ENCODE measurements around the gene FBXO31.
A peak's percentile ranks its signal among the peaks of the same experiment; 100 is the strongest.

FBXO31 gene

GRCh38 chr16:87316923-87317749 lies 66.4 kb downstream of the FBXO31 start, which contains the start of gene C16orf95:
Gene C16orf95 (minus strand): TSS chr16:87317392. CDS start chr16:87317242, 150 bp downstream.
- Histone ChIP-seq H3K27ac (ENCODE audit: low read length) (peak within 1 kb of the TSS; percentile 79), H3K36me3 (ENCODE audit: control insufficient read depth, low read depth, low read length) (no peaks in the 10 kb centered on the region), H3K9ac (ENCODE audit: low read length) (peak within 1 kb of the TSS; percentile 97), H3K27me3 (ENCODE audit: control insufficient read depth, insufficient read depth, low read length) (no peaks in the 10 kb centered on the region), H3K4me1 (ENCODE audit: control insufficient read depth, low read depth, low read length) (peaks cover 4% of the 10 kb centered on the region), H3K9me3 (ENCODE audit: control insufficient read depth, low read depth, low read length) (no peaks in the 10 kb centered on the region), H3K4me3 (ENCODE audit: low read length) (peak within 1 kb of the TSS; percentile 94)

DNA sequence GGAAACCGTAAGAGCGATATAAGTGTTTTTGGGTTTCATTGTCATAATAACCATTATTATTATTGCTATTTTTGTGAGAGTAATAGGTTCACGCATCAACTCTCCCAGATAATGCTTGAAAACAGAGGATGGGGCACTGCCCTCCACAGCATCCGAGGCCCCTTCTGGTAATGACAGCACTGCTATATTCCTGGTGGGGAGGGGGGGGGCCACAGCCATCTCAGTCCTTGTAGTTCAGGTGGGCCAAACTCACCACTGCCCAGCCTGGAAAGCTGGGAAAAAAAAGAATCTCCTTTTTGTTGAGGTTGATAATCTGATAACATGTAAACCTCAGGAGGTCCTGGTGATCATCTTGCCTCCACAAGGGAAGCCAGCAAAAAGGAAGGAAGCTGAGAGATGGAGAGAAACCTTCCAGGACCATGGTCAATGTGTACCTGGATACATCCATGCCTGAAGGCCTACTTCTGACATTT lies 67.1 kb downstream of the FBXO31 start:
- Histone ChIP-seq H3K27ac (ENCODE audit: low read length) (peak overlapping the region; percentile 52), H3K9me3 (ENCODE audit: control insufficient read depth, low read depth, low read length) (no peaks in the 10 kb centered on the region), H3K4me1 (ENCODE audit: control insufficient read depth, low read depth, low read length) (peaks cover 4% of the 10 kb centered on the region), H3K4me3 (ENCODE audit: low read length) (peak overlapping the region; percentile 94), H3K27me3 (ENCODE audit: control insufficient read depth, insufficient read depth, low read length) (no peaks in the 10 kb centered on the region), H3K36me3 (ENCODE audit: control insufficient read depth, low read depth, low read length) (no peaks in the 10 kb centered on the region), H3K9ac (ENCODE audit: low read length) (peak overlapping the region; percentile 97)

DNA sequence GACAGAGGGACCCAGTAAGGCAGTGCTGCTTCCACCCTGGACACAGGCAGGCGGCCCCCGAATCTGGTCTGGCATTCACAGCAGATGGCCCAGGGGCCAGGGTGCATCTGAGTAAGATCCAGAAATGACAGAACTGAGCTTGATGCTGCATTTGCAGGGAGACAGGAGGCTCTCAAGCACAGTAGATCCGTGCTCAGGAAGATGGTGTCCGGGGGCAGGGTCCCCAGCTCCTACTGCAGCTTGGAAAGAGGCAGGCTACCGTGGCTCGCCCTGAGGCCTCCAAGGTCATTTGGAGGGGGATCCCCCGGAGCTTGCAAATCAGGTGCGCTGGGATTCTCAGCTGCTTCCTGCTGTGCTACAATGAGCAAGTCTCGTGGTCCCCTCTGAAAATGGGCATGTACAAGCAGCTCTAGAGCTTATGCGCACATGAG lies 68.6 kb downstream of the FBXO31 start:
- no peaks in the 10 kb centered on the region for H3K9me3 ChIP-seq (ENCODE audit: control insufficient read depth, low read depth, low read length)
- H3K4me3 ChIP-seq (ENCODE audit: low read length) = no peak overlapping the region
- no peak overlapping the region for H3K27ac ChIP-seq (ENCODE audit: low read length)
- no peaks in the 10 kb centered on the region for H3K27me3 ChIP-seq (ENCODE audit: control insufficient read depth, insufficient read depth, low read length)
- no peaks in the 10 kb centered on the region for H3K36me3 ChIP-seq (ENCODE audit: control insufficient read depth, low read depth, low read length)
- peaks cover 4% of the 10 kb centered on the region for H3K4me1 ChIP-seq (ENCODE audit: control insufficient read depth, low read depth, low read length)
- H3K9ac ChIP-seq (ENCODE audit: low read length) = no peak overlapping the region

DNA sequence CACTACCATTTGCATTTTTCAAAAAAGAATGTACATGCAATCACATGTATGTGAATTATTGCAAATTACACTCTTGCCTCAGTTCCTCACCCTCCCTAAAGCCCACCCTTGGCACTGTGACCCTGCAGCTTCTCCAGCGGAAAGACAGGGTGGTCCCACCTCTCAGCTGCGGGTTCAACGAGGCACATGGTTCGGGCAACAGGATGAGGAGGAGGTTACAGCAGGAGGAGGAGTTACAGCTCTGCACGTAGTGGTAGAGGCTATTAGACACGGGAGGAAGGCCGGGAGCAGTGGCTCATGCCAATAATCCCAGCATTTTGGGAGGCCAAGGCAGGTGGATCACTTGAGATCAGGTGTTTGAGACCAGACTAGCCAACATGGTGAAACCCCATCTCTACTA lies 71.6 kb downstream of the FBXO31 start:
- Histone ChIP-seq H3K27ac (ENCODE audit: low read length) (no peak overlapping the region), H3K4me3 (ENCODE audit: low read length) (no peak overlapping the region), H3K9ac (ENCODE audit: low read length) (no peak overlapping the region), H3K4me1 (ENCODE audit: control insufficient read depth, low read depth, low read length) (no peaks in the 10 kb centered on the region), H3K27me3 (ENCODE audit: control insufficient read depth, insufficient read depth, low read length) (no peaks in the 10 kb centered on the region), H3K9me3 (ENCODE audit: control insufficient read depth, low read depth, low read length) (no peaks in the 10 kb centered on the region), H3K36me3 (ENCODE audit: control insufficient read depth, low read depth, low read length) (no peaks in the 10 kb centered on the region)

- H3K9me3 ChIP-seq (ENCODE audit: control insufficient read depth, low read depth, low read length) = no peaks in the 10 kb centered on the region
- no peak overlapping the region for H3K9ac ChIP-seq (ENCODE audit: low read length)
- H3K4me3 ChIP-seq (ENCODE audit: low read length) = no peak overlapping the region
- H3K36me3 ChIP-seq (ENCODE audit: control insufficient read depth, low read depth, low read length) = no peaks in the 10 kb centered on the region
- no peaks in the 10 kb centered on the region for H3K27me3 ChIP-seq (ENCODE audit: control insufficient read depth, insufficient read depth, low read length)
- H3K4me1 ChIP-seq (ENCODE audit: control insufficient read depth, low read depth, low read length) = no peaks in the 10 kb centered on the region
- H3K27ac ChIP-seq (ENCODE audit: low read length) = no peak overlapping the region
Observed at GRCh38 chr16:87311387-87311786, 72.2 kb downstream of the FBXO31 start.

DNA sequence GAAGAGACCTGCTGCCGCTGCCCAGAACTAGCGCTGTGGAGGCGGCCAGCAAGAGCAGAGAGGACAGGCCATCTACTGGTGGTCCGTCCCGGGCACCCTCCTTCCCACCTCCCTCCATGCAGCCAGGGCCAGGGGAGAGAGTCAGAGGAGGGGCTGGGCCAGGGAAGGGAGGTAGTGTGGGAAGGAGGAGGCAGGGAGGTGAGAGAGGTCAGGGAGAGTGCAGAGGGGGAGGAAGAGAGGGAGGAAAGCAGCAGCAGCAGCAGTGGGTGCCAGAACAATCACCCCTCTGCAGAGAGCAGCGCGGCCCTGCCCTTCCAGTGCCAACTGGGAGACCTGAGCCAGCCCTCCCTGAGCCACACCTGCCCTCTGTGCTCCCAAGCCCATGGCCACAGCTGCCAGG lies 73.0 kb downstream of the FBXO31 start:
- Histone ChIP-seq H3K9ac (ENCODE audit: low read length) (no peak overlapping the region), H3K27ac (ENCODE audit: low read length) (no peak overlapping the region), H3K36me3 (ENCODE audit: control insufficient read depth, low read depth, low read length) (no peaks in the 10 kb centered on the region), H3K27me3 (ENCODE audit: control insufficient read depth, insufficient read depth, low read length) (no peaks in the 10 kb centered on the region), H3K4me1 (ENCODE audit: control insufficient read depth, low read depth, low read length) (peaks cover 7% of the 10 kb centered on the region), H3K9me3 (ENCODE audit: control insufficient read depth, low read depth, low read length) (no peaks in the 10 kb centered on the region), H3K4me3 (ENCODE audit: low read length) (no peak overlapping the region)

GRCh38 chr16:87309620-87310525 lies 73.7 kb downstream of the FBXO31 start:
- no peaks in the 10 kb centered on the region for H3K36me3 ChIP-seq (ENCODE audit: control insufficient read depth, low read depth, low read length)
- H3K27me3 ChIP-seq (ENCODE audit: control insufficient read depth, insufficient read depth, low read length) = no peaks in the 10 kb centered on the region
- peaks cover 8% of the 10 kb centered on the region for H3K4me1 ChIP-seq (ENCODE audit: control insufficient read depth, low read depth, low read length)
- H3K9me3 ChIP-seq (ENCODE audit: control insufficient read depth, low read depth, low read length) = no peaks in the 10 kb centered on the region
- no peak overlapping the region for H3K27ac ChIP-seq (ENCODE audit: low read length)
- H3K9ac ChIP-seq (ENCODE audit: low read length) = no peak overlapping the region
- H3K4me3 ChIP-seq (ENCODE audit: low read length) = no peak overlapping the region

DNA sequence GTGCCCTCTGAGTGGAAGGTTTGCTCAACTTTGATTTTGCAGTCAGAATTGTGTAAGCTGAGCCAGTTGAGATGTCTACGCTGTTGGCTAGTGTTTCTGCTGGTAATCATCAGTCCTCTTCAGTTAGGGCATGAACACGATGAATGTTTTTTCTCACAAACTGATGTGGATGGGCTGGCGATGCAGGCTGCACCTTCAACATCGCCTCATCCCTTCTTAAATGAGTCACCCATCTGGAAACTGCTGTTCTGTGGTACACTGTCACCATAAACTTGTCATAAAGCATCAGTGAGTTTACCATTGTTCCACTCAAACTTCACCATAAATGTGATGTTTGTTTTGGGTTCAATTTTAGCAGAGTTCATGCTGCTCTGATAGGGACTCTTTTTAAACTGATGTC lies 74.8 kb downstream of the FBXO31 start:
- Histone ChIP-seq H3K9ac (ENCODE audit: low read length) (no peak overlapping the region), H3K36me3 (ENCODE audit: control insufficient read depth, low read depth, low read length) (no peaks in the 10 kb centered on the region), H3K27me3 (ENCODE audit: control insufficient read depth, insufficient read depth, low read length) (no peaks in the 10 kb centered on the region), H3K4me3 (ENCODE audit: low read length) (no peak overlapping the region), H3K9me3 (ENCODE audit: control insufficient read depth, low read depth, low read length) (no peaks in the 10 kb centered on the region), H3K4me1 (ENCODE audit: control insufficient read depth, low read depth, low read length) (peaks cover 8% of the 10 kb centered on the region), H3K27ac (ENCODE audit: low read length) (no peak overlapping the region)

DNA sequence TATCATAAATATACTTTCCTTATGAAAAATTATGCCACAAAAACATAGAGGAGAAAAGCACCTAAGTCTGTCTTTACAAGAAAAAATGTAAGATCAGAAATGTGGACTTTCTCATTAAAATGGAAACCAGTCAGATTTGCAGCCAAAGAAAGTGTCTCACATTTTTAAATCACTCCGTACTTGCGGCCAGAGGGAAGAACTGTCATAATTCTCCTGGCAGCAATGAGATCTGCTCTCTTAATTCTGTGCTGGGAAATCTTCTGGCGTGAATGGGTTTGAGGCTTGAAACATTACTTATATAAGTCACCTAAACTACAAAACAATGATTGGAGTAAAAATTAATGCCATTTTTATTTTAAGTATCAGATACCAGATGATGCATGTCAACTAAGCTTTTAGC lies 77.1 kb downstream of the FBXO31 start:
- H3K9ac ChIP-seq (ENCODE audit: low read length) = no peak overlapping the region
- H3K36me3 ChIP-seq (ENCODE audit: control insufficient read depth, low read depth, low read length) = no peaks in the 10 kb centered on the region
- H3K27ac ChIP-seq (ENCODE audit: low read length) = no peak overlapping the region
- no peaks in the 10 kb centered on the region for H3K27me3 ChIP-seq (ENCODE audit: control insufficient read depth, insufficient read depth, low read length)
- no peak overlapping the region for H3K4me3 ChIP-seq (ENCODE audit: low read length)
- H3K4me1 ChIP-seq (ENCODE audit: control insufficient read depth, low read depth, low read length) = peaks cover 8% of the 10 kb centered on the region
- no peaks in the 10 kb centered on the region for H3K9me3 ChIP-seq (ENCODE audit: control insufficient read depth, low read depth, low read length)

- H3K4me3 ChIP-seq (ENCODE audit: low read length) = no peak overlapping the region
- H3K4me1 ChIP-seq (ENCODE audit: control insufficient read depth, low read depth, low read length) = peaks cover 8% of the 10 kb centered on the region
- H3K27ac ChIP-seq (ENCODE audit: low read length) = no peak overlapping the region
- no peaks in the 10 kb centered on the region for H3K9me3 ChIP-seq (ENCODE audit: control insufficient read depth, low read depth, low read length)
- no peaks in the 10 kb centered on the region for H3K36me3 ChIP-seq (ENCODE audit: control insufficient read depth, low read depth, low read length)
- H3K27me3 ChIP-seq (ENCODE audit: control insufficient read depth, insufficient read depth, low read length) = no peaks in the 10 kb centered on the region
- H3K9ac ChIP-seq (ENCODE audit: low read length) = no peak overlapping the region
Observed at GRCh38 chr16:87305505-87306391, 77.8 kb downstream of the FBXO31 start.

DNA sequence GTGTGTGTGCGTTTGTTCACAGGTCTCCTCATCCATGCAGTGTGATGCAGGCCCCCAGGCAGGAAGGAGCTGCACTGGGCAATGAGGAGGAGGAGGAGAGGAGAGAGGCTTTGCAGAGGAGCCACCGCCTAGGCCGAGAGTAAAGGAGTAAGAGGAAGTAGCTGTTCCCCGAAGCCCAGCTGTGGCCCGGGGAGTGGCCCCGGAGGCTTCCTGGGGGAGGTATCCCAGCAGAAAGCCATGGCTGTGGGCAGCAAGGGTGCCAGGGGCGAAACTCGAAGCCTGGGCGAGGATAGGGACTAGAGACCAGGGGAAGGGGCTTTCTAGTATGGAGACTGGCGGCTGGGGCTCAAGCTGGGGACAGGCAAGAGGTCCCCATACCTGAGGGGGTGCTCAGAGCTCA lies 78.6 kb downstream of the FBXO31 start:
- Histone ChIP-seq H3K27ac (ENCODE audit: low read length) (no peak overlapping the region), H3K27me3 (ENCODE audit: control insufficient read depth, insufficient read depth, low read length) (no peaks in the 10 kb centered on the region), H3K36me3 (ENCODE audit: control insufficient read depth, low read depth, low read length) (no peaks in the 10 kb centered on the region), H3K9me3 (ENCODE audit: control insufficient read depth, low read depth, low read length) (no peaks in the 10 kb centered on the region), H3K4me1 (ENCODE audit: control insufficient read depth, low read depth, low read length) (peaks cover 8% of the 10 kb centered on the region), H3K4me3 (ENCODE audit: low read length) (no peak overlapping the region), H3K9ac (ENCODE audit: low read length) (no peak overlapping the region)
